T-helper 2 cell treated with Interferon-gamma antibody and Interleukin-4, amounts not matched to agents 5 μg/mL and 100 μg/mL, for 36 hours (primary cell): ENCODE results near the gene RENBP.

ENCODE experiments used
- DNase-seq: peaks from one replicate; pipeline ENCODE4 v3.0.0; 2021; ENCODE audit warnings: low spot score
- H3K27ac Mint-ChIP-seq: one replicate; pipeline ENCODE4 v1.8.0; 2021; ENCODE audit warnings: mild to moderate bottlenecking, mixed read lengths
- H3K27me3 Mint-ChIP-seq: one replicate; pipeline ENCODE4 v1.8.0; 2021; ENCODE audit warnings: low read depth, mixed read lengths
- H3K36me3 Mint-ChIP-seq: one replicate; pipeline ENCODE4 v1.8.0; 2021; ENCODE audit warnings: low read depth, mixed read lengths
- H3K4me1 Mint-ChIP-seq: one replicate; pipeline ENCODE4 v1.8.0; 2021; ENCODE audit warnings: low read depth, mixed read lengths
- H3K4me3 Mint-ChIP-seq: one replicate; pipeline ENCODE4 v1.8.0; 2022; ENCODE audit warnings: mild to moderate bottlenecking, moderate library complexity, mixed read lengths
- H3K9me3 Mint-ChIP-seq: one replicate; pipeline ENCODE4 v1.8.0; 2021; ENCODE audit warnings: mixed read lengths

Gene RENBP

GRCh38 chrX:153966841-153967535 is 22.5 kb upstream of the RENBP start:
- Mint-ChIP-seq H3K4me1 (peaks cover 15% of the 10 kb centered on the region), H3K27ac (peak overlapping the region; percentile 90), H3K27me3 (no peaks in the 10 kb centered on the region), H3K9me3 (no peaks in the 10 kb centered on the region), H3K36me3 (peaks cover 30% of the 10 kb centered on the region), H3K4me3 (peak overlapping the region; percentile 100)
- DNase-seq, result peak; percentile 56

GRCh38 chrX:153966283-153966688 is 21.8 kb upstream of the RENBP start:
- H3K36me3 Mint-ChIP-seq, result peaks cover 28% of the 10 kb centered on the region
- H3K9me3 Mint-ChIP-seq, result no peaks in the 10 kb centered on the region
- peak overlapping the region; percentile 100 for H3K4me3 Mint-ChIP-seq
- no peak for DNase-seq
- H3K27me3 Mint-ChIP-seq, result no peaks in the 10 kb centered on the region
- H3K27ac Mint-ChIP-seq, result peak overlapping the region; percentile 62
- peaks cover 15% of the 10 kb centered on the region for H3K4me1 Mint-ChIP-seq

GRCh38 chrX:153965406-153965805 is 21.0 kb upstream of the RENBP start:
- Mint-ChIP-seq H3K4me1 (peaks cover 15% of the 10 kb centered on the region), H3K36me3 (peaks cover 28% of the 10 kb centered on the region), H3K9me3 (no peaks in the 10 kb centered on the region), H3K4me3 (no peak overlapping the region), H3K27me3 (no peaks in the 10 kb centered on the region), H3K27ac (no peak overlapping the region)
- no peak for DNase-seq

GRCh38 chrX:153964105-153964504 is 19.7 kb upstream of the RENBP start:
- no peak for DNase-seq
- peaks cover 15% of the 10 kb centered on the region for H3K4me1 Mint-ChIP-seq
- no peak overlapping the region for H3K27ac Mint-ChIP-seq
- peaks cover 26% of the 10 kb centered on the region for H3K36me3 Mint-ChIP-seq
- H3K27me3 Mint-ChIP-seq, result no peaks in the 10 kb centered on the region
- H3K4me3 Mint-ChIP-seq, result no peak overlapping the region
- no peaks in the 10 kb centered on the region for H3K9me3 Mint-ChIP-seq

- Mint-ChIP-seq H3K9me3 (no peaks in the 10 kb centered on the region), H3K36me3 (peaks cover 24% of the 10 kb centered on the region), H3K27me3 (no peaks in the 10 kb centered on the region), H3K4me3 (no peak overlapping the region), H3K27ac (no peak overlapping the region), H3K4me1 (peaks cover 15% of the 10 kb centered on the region)
- no peak for DNase-seq
Observed at GRCh38 chrX:153963546-153963945, 19.1 kb upstream of the RENBP start.

- Mint-ChIP-seq H3K36me3 (peaks cover 19% of the 10 kb centered on the region), H3K9me3 (no peaks in the 10 kb centered on the region), H3K4me3 (no peak overlapping the region), H3K27ac (no peak overlapping the region), H3K27me3 (no peaks in the 10 kb centered on the region), H3K4me1 (peaks cover 4% of the 10 kb centered on the region)
- DNase-seq, result no peak
Observed at GRCh38 chrX:153961292-153961691, 16.8 kb upstream of the RENBP start.

GRCh38 chrX:153960786-153961185 is 16.3 kb upstream of the RENBP start:
- no peaks in the 10 kb centered on the region for H3K9me3 Mint-ChIP-seq
- H3K36me3 Mint-ChIP-seq, result peaks cover 20% of the 10 kb centered on the region
- no peak overlapping the region for H3K27ac Mint-ChIP-seq
- DNase-seq, result no peak
- H3K27me3 Mint-ChIP-seq, result no peaks in the 10 kb centered on the region
- H3K4me1 Mint-ChIP-seq, result no peaks in the 10 kb centered on the region
- no peak overlapping the region for H3K4me3 Mint-ChIP-seq

GRCh38 chrX:153960077-153960476 is 15.6 kb upstream of the RENBP start:
- no peaks in the 10 kb centered on the region for H3K9me3 Mint-ChIP-seq
- no peak overlapping the region for H3K4me3 Mint-ChIP-seq
- DNase-seq, result no peak
- H3K27me3 Mint-ChIP-seq, result no peaks in the 10 kb centered on the region
- H3K27ac Mint-ChIP-seq, result no peak overlapping the region
- H3K36me3 Mint-ChIP-seq, result peaks cover 26% of the 10 kb centered on the region
- H3K4me1 Mint-ChIP-seq, result no peaks in the 10 kb centered on the region

GRCh38 chrX:153959649-153960048 is 15.2 kb upstream of the RENBP start:
- no peak for DNase-seq
- H3K4me1 Mint-ChIP-seq, result no peaks in the 10 kb centered on the region
- peaks cover 28% of the 10 kb centered on the region for H3K36me3 Mint-ChIP-seq
- H3K4me3 Mint-ChIP-seq, result no peak overlapping the region
- no peak overlapping the region for H3K27ac Mint-ChIP-seq
- H3K27me3 Mint-ChIP-seq, result no peaks in the 10 kb centered on the region
- no peaks in the 10 kb centered on the region for H3K9me3 Mint-ChIP-seq

- H3K9me3 Mint-ChIP-seq, result no peaks in the 10 kb centered on the region
- no peaks in the 10 kb centered on the region for H3K27me3 Mint-ChIP-seq
- H3K4me3 Mint-ChIP-seq, result no peak overlapping the region
- H3K36me3 Mint-ChIP-seq, result peaks cover 34% of the 10 kb centered on the region
- no peak for DNase-seq
- H3K4me1 Mint-ChIP-seq, result no peaks in the 10 kb centered on the region
- H3K27ac Mint-ChIP-seq, result no peak overlapping the region
Observed at GRCh38 chrX:153958605-153959004, 14.2 kb upstream of the RENBP start.

- DNase-seq, result no peak
- H3K9me3 Mint-ChIP-seq, result no peaks in the 10 kb centered on the region
- H3K27me3 Mint-ChIP-seq, result no peaks in the 10 kb centered on the region
- H3K27ac Mint-ChIP-seq, result no peak overlapping the region
- H3K4me3 Mint-ChIP-seq, result no peak overlapping the region
- H3K4me1 Mint-ChIP-seq, result no peaks in the 10 kb centered on the region
- H3K36me3 Mint-ChIP-seq, result peaks cover 29% of the 10 kb centered on the region
Observed at GRCh38 chrX:153957224-153957623, 12.8 kb upstream of the RENBP start.

GRCh38 chrX:153956044-153956907 is 11.8 kb upstream of the RENBP start:
- DNase-seq, result no peak
- Mint-ChIP-seq H3K36me3 (peaks cover 32% of the 10 kb centered on the region), H3K4me1 (no peaks in the 10 kb centered on the region), H3K4me3 (no peak overlapping the region), H3K9me3 (no peaks in the 10 kb centered on the region), H3K27ac (no peak overlapping the region), H3K27me3 (no peaks in the 10 kb centered on the region)

GRCh38 chrX:153955228-153955732 is 10.8 kb upstream of the RENBP start:
- peaks cover 38% of the 10 kb centered on the region for H3K36me3 Mint-ChIP-seq
- no peaks in the 10 kb centered on the region for H3K9me3 Mint-ChIP-seq
- no peak overlapping the region for H3K27ac Mint-ChIP-seq
- no peak overlapping the region for H3K4me3 Mint-ChIP-seq
- H3K27me3 Mint-ChIP-seq, result no peaks in the 10 kb centered on the region
- DNase-seq, result no peak
- H3K4me1 Mint-ChIP-seq, result peaks cover 1% of the 10 kb centered on the region

GRCh38 chrX:153954558-153955227 is 10.2 kb upstream of the RENBP start:
- Mint-ChIP-seq H3K36me3 (peaks cover 37% of the 10 kb centered on the region), H3K9me3 (no peaks in the 10 kb centered on the region), H3K27ac (no peak overlapping the region), H3K27me3 (no peaks in the 10 kb centered on the region), H3K4me1 (peaks cover 2% of the 10 kb centered on the region), H3K4me3 (no peak overlapping the region)
- DNase-seq, result no peak
